Measurements from ENCODE around the gene APBB2. TPM values are rescaled to one million over a fixed set of nuclear protein-coding genes. Genes with fewer than 3 reads are reported as not detected.

The APBB2 gene
- total and polyA plus RNA-seq, 12 donors: 5.2 to 35.4 (median 26.3) TPM

- Histone ChIP-seq H3K9me3 (peaks cover 0 to 4% (median 0%) of the 10 kb centered on the region in 11 donors), H3K4me3 (no peak overlapping the region), H3K27me3 (no peaks in the 10 kb centered on the region), H3K27ac (no peak overlapping the region), H3K36me3 (no peaks in the 10 kb centered on the region), H3K4me1 (peaks cover 5 to 51% (median 20%) of the 10 kb centered on the region in 9 donors)
- DNase-seq (no peak), ATAC-seq (no peak)
- intact Hi-C loops (cut with DNase I): no loop called here
- 60 to 80% methylated on average over 5 of the region's 5 CpGs for WGBS, 2 donors
- no peak for TF ChIP-seq CTCF (IDR thresholded peaks at IDR 0.05)
Measured at GRCh38 chr4:41185614-41186592, 28.4 kb downstream of the APBB2 start.

- Histone ChIP-seq H3K27ac (no peak overlapping the region), H3K9me3 (peaks cover 0 to 4% (median 0%) of the 10 kb centered on the region in 11 donors), H3K4me3 (no peak overlapping the region), H3K4me1 (peaks cover 5 to 58% (median 28%) of the 10 kb centered on the region in 9 donors), H3K27me3 (no peaks in the 10 kb centered on the region), H3K36me3 (no peaks in the 10 kb centered on the region)
- DNase-seq (no peak), ATAC-seq (no peak)
- WGBS, 2 donors: 80 to 98% methylated on average over 5 of the region's 5 CpGs
- intact Hi-C loops (cut with DNase I): no loop called here
- TF ChIP-seq CTCF (IDR thresholded peaks at IDR 0.05): no peak
Measured at GRCh38 chr4:41184009-41184408, 30.3 kb downstream of the APBB2 start.

DNA sequence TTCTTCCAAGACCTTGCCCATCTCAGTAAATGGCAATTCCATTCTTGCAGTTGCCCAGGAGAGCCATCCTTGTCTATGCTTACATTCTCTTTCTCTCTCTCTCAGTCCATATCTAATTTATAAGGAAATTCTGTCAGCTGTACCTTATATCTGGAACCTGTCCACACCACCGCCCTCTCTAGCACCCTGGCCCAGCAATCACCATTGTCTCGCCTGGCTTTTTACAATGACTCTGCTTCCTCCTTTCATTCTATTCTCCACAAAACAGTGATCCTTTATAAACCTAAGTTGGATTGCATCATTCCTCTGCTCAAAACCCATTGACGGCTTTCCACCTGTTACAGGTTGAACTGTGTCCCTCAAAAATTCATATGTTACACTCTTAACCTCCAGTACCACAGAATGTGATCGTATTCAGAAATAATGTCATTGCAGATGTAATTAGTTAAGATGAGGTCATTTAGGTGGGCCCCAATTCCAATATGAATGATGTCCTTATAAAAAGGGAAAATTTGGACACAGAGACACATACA, 31.3 kb downstream of the APBB2 start:
- H3K4me1 ChIP-seq: peaks cover 5 to 61% (median 35%) of the 10 kb centered on the region in 9 donors
- H3K4me3 ChIP-seq: no peak overlapping the region
- ATAC-seq (no peak), DNase-seq (no peak)
- WGBS, 2 donors: 96 to 99% methylated on average over 4 of the region's 4 CpGs
- H3K9me3 ChIP-seq: peaks cover 0 to 4% (median 0%) of the 10 kb centered on the region in 11 donors
- intact Hi-C loops (cut with DNase I): no loop called here
- no peaks in the 10 kb centered on the region for H3K36me3 ChIP-seq
- H3K27ac ChIP-seq: no peak overlapping the region
- TF ChIP-seq CTCF (IDR thresholded peaks at IDR 0.05): no peak
- no peaks in the 10 kb centered on the region for H3K27me3 ChIP-seq

DNA sequence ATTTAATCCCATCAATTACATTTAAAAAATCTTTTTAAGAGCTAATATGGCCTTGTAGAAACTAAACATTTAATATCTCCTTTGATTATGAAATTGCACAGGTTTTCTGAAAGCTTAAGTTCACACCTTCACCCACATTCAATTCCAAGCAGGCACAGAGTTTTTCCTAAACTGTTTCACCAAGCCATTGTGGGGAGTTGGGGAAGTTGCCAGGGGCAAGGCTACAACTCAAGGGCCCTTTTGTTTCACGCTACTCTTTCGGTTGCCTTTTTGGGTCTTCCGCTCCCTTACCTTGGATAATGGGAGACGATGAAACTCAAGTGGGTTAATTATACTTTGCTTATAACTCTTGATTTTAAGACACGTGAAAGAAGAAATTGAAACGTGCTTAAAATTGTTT, 33.3 kb downstream of the APBB2 start:
- H3K36me3 ChIP-seq: no peaks in the 10 kb centered on the region
- 95 to 97% methylated on average over 6 of the region's 6 CpGs for WGBS, 2 donors
- DNase-seq (no peak), ATAC-seq (no peak)
- H3K27me3 ChIP-seq: no peaks in the 10 kb centered on the region
- H3K4me3 ChIP-seq: no peak overlapping the region
- no peak overlapping the region for H3K27ac ChIP-seq
- peaks cover 2 to 62% (median 43%) of the 10 kb centered on the region in 9 donors for H3K4me1 ChIP-seq
- no peak for TF ChIP-seq CTCF (IDR thresholded peaks at IDR 0.05)
- intact Hi-C loops (cut with DNase I): no loop called here
- peaks cover 0 to 4% (median 0%) of the 10 kb centered on the region in 11 donors for H3K9me3 ChIP-seq

Measured in heart right ventricle (tissue), 16 donors.